GM12872 (cell line): ENCODE results near the gene S100A16.

Source experiments
- TF ChIP-seq, protein P1 (sequence below): IDR thresholded peaks from 3 replicates; pipeline ENCODE4 v1.5.1; 2011; ENCODE audit warnings: low read depth, mild to moderate bottlenecking, low read length, moderate library complexity; ENCODE audit not compliant: insufficient read depth

The S100A16 gene

DNA sequence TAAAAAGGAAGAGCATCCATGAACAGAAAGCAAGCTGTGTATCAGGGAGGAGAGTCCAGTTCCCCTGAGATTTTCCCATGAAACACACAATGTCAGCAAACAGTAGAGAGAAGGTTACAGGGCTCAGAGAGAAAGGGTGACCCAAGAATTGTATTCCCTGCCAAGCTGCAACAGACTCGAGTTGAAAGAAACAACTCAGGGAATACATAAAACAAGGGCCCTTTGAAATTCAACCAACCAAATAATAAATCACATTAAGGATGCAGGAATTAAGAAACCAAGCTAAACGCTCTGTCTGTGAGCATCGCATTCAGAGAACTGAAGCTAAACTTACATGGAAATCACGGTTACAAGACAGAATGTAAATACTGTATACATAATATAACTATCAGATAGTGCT, 20.2 kb downstream of the S100A16 start:
- TF ChIP-seq, protein P1, sequence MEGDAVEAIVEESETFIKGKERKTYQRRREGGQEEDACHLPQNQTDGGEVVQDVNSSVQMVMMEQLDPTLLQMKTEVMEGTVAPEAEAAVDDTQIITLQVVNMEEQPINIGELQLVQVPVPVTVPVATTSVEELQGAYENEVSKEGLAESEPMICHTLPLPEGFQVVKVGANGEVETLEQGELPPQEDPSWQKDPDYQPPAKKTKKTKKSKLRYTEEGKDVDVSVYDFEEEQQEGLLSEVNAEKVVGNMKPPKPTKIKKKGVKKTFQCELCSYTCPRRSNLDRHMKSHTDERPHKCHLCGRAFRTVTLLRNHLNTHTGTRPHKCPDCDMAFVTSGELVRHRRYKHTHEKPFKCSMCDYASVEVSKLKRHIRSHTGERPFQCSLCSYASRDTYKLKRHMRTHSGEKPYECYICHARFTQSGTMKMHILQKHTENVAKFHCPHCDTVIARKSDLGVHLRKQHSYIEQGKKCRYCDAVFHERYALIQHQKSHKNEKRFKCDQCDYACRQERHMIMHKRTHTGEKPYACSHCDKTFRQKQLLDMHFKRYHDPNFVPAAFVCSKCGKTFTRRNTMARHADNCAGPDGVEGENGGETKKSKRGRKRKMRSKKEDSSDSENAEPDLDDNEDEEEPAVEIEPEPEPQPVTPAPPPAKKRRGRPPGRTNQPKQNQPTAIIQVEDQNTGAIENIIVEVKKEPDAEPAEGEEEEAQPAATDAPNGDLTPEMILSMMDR: no peak

DNA sequence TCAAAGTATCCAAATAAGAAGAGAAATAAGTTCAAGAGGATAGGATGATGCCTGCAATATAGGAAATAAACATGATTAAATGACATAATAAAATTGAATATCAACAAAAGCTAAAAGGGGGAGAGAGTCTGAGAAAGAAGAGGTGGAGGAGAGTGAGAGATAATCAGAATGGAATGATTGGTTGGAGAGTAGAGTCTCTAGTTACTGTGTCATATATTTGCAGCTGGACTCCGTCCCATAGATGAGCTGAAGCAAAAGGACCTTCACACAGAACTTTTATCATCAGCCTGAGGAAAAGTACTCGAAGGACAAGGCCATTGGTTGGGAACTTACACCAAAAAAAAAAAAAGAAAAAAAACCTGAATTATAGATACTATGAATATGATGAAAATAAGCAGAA, 24.5 kb downstream of the S100A16 start:
- TF ChIP-seq, protein P1: no peak

GRCh38 chr1:153587314-153587713, 25.6 kb downstream of the S100A16 start:
- TF ChIP-seq, protein P1: no peak

DNA sequence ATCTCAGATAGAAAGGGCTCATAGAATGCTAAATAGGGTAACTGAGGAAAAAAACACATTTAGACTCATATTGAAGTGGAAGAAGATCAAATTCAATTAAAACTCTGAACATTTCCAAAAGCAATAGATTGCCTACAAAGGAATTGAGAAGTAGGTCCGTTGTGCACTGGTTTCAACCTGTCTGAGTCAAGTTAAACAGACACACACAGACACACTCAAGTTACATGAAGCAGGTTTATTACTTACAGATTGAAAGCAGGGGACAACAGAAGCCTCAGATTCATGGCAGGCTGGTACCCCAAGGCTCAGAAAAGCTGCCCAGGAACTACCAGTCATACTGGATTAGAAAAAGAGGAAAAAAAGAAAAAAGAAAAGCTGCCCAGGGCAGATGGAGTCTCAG, 26.6 kb downstream of the S100A16 start:
- TF ChIP-seq, protein P1: no peak

- TF ChIP-seq, protein P1: no peak
Measured at GRCh38 chr1:153585006-153585405, 27.9 kb downstream of the S100A16 start.

DNA sequence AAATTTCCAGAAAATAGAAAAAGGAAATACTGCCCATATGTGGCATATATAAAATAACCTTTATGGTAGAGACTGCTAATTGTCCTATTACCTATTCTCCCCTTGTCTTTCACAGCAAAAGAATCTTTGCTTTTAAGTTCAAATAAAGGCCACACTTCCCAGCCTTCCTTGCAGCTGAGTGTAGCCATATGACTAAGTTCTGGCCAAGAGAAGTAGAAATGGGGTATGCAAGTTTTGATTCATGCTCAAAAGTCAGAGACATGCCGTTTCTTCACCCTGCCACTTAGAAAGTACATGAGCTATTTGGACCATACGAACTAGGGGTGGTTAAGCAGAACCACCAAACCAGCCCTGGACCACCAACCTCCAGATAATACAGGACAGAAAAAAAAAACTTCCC, 29.0 kb downstream of the S100A16 start:
- TF ChIP-seq, protein P1: no peak

DNA sequence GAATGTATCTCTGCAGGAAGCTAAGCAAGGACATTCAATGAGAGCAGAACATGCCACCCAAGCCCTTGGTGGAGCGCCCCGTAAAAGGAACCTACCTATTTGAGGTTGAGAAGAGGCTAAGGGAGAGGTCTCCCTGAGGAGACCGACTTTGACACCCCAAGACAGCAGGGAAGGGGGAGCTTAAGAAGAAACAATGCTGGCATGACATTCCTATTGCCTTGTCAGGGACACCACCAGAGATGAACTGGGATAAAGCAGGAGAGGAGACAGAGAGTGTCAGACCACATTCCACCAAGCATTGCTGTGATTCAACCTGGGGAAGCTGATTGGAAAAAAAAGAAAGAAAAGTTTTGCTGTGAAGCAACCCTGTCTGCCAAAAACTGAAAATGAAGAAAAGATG, 34.0 kb downstream of the S100A16 start:
- TF ChIP-seq, protein P1: no peak

DNA sequence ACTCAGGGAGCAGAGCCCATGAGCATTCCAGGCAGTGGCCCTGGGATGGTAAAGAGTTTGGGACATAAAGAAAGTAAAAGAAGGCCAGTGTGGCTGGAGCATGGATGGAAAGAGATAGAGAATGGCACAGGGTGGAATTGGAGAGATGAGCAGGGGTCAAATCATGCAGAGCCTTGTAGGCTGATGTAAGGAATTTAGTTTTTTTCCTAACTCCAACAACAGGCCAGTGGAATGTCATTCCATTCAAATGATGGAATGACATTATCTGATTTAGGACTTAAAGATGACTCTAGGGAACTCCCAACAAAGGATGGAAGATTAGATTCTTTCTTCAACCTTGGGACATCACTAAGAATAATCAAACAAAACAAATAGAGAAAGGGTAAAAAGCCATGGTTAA, 34.4 kb downstream of the S100A16 start:
- TF ChIP-seq, protein P1: no peak
